ENCODE measurements around the gene PLAGL1.

The PLAGL1 gene

DNA sequence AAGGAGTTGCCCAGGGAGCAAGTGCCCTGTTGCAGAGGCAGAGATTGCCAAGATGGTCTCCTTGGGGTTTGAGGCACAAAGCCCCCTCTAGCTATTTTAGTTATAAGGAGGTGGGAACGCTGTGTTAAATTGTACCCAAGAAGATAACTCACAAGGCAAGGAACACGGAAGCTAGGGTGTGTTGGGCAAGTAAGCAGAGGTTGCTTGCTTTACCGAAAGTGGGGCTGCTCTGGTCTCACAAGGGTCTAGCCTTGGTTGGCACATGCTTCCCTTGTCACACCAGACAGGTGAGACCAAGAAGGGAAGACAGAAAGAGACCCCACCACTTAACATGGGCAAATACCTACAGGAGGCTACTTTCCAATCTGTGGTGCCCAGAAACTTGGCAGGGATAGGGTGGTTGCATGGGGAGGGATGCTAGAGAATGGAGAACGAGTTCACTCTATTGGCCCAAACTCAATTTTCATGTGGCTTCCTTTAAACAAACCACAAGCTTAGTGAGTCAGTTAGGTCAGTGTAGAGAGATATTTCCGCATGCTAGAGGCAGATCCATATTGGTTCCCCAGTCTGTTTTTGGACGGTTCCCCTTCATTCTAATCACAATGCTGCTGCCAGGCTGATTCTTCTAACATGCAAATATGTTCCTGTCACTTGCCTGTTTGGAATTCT lies 42.4 kb downstream of the PLAGL1 start:
- no peak for TF ChIP-seq CTCF (IDR thresholded peaks at IDR 0.05; ENCODE audit: borderline replicate concordance, insufficient read depth, low read depth, low read length)

GRCh38 chr6:143964674-143965081 lies 43.4 kb downstream of the PLAGL1 start:
- no peak overlapping the region for H3K4me3 ChIP-seq (ENCODE audit: low read depth, low read length)
- no peak for TF ChIP-seq CTCF (IDR thresholded peaks at IDR 0.05; ENCODE audit: borderline replicate concordance, insufficient read depth, low read depth, low read length)

More for the DNA sequence above, 42.4 kb downstream of the PLAGL1 start:
- H3K4me3 ChIP-seq (ENCODE audit: low read depth, low read length): no peak overlapping the region

DNA sequence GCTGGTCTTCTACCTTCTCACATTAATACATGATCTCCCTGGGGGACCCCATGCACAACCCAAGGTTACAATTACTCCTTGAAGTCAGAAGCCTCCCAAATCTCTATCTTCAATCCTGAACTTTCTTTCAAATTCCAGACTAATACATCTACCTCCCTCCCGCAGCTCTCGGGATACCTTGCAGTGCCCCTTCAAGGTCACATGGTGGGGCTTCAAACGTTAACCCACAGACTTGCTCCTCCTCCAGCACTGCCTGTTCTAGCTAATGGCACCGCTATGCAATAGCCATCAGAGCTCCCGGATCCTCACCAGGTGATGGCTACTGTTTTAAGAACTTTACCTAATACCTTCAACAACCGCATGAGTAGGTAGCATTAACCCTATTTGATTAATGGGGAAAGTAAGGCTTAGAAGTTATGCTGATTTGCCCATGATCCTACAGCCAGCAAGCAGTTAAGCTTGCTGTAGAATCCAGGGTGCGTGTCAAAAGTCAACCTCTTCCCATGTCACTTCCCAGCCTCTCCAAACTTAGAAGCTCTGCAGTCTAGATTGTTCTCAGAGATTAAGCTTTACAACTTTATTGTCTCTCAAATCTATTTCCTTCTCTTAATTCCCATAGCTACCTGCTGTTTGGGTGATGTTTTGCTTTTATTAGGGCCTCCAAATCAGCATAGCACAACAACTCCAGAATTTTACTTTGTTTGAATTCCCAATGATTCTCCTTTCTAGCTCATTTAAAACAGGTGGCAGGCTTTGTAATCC lies 44.7 kb downstream of the PLAGL1 start:
- TF ChIP-seq CTCF (IDR thresholded peaks at IDR 0.05; ENCODE audit: borderline replicate concordance, insufficient read depth, low read depth, low read length): no peak

DNA sequence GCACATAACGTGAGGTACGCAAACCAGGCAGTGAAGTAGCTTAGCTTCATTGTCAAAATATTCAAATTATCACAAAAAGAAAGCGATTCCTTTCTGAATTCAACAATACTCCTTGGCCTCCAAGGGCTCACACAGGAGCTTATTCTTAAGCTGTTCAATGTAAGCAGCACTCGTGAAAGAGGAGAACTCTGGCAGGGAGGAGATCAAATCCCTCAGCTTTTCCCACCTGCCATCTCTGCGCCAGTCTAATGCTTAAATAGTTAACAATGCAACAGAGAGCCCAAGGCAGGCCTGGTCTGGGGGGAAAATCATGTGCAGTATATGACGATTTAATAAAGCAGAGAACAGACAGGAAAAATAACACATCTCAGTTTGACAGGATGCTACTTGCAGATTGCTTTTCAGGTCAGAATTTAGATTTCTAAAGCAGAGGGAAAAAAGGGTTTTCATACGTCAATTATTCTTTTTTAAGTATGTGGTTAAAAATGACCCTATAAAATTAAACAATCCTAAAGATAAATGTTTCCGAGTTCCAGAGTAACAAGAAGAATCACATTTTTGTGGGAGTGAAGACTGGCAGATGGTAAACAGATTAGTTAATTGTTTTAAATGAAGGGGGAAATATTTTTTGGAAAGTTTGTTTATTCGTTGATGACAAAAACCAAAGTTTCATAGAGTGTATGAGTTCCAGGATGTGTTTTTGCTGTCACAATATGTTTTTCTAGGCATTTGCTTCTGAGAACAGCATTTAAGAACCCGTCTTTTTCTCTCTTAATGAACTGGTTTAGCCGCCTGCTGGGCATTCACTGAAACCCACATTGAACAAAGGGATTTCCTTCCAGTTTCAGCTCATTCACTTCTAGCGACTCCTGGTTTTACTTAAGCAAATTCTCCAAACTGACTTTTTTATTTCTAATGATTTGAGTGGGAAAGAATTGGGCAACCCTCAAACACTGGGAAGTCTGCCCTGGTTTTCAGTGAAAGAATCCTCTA lies 45.9 kb downstream of the PLAGL1 start:
- TF ChIP-seq CTCF (IDR thresholded peaks at IDR 0.05; ENCODE audit: borderline replicate concordance, insufficient read depth, low read depth, low read length): no peak
- H3K4me3 ChIP-seq (ENCODE audit: low read depth, low read length): no peak overlapping the region

More for the DNA sequence above, 44.7 kb downstream of the PLAGL1 start:
- H3K4me3 ChIP-seq (ENCODE audit: low read depth, low read length): no peak overlapping the region

DNA sequence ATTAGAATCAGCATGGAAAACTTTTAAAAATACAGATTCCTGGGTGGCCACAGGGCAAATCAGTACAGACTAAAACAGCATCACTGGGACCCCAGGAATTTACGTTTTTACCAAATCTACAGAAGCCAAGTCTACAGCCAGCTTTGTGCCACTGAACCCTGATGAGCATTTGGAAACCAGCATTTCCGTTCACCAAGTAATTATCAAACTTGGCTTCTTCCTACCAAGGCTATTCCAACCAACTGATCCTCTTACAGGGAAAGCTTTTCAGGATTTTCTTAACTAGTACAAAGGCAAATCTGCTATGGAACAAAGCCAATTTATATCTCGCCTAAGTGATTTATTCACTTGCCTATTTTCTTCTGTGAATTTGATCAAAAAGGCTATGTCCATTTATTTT lies 47.0 kb downstream of the PLAGL1 start:
- TF ChIP-seq CTCF (IDR thresholded peaks at IDR 0.05; ENCODE audit: borderline replicate concordance, insufficient read depth, low read depth, low read length): no peak
- no peak overlapping the region for H3K4me3 ChIP-seq (ENCODE audit: low read depth, low read length)

DNA sequence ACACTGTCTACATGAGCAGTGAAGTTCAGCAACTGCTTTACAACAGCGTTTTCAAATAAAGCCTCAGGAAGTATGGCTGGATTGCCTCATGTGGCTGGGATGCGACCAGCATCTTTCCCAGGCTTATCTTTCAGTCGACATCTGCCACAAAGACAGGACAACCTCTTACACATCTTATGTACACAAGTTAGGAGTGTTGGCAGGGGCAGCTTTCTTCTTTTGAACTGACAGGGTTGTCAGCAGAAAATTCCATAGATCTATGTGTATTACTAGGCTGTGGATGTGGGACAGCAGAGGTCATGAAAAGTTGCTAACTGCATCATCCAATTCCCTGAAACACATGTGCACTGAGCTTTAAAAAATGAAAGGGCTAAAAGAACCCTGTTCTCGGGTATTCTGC lies 48.1 kb downstream of the PLAGL1 start:
- no peak overlapping the region for H3K4me3 ChIP-seq (ENCODE audit: low read depth, low read length)
- no peak for TF ChIP-seq CTCF (IDR thresholded peaks at IDR 0.05; ENCODE audit: borderline replicate concordance, insufficient read depth, low read depth, low read length)
